Fibroblast of gingiva (primary cell): ENCODE data around the gene ZDHHC5.
"Not testable (repeated sequence)": the region's sequence is repeated elsewhere in the genome, so short reads cannot be mapped to it uniquely, and the experiment has no call there.

Source experiments
- DNase-seq: peaks from one replicate; pipeline ENCODE4 v3.0.0-alpha.2; 2011; ENCODE audit warnings: low read depth

Gene ZDHHC5

GRCh38 chr11:57644748-57645688 is 22.9 kb upstream of the ZDHHC5 start:
- peak; percentile 59 for DNase-seq

DNA sequence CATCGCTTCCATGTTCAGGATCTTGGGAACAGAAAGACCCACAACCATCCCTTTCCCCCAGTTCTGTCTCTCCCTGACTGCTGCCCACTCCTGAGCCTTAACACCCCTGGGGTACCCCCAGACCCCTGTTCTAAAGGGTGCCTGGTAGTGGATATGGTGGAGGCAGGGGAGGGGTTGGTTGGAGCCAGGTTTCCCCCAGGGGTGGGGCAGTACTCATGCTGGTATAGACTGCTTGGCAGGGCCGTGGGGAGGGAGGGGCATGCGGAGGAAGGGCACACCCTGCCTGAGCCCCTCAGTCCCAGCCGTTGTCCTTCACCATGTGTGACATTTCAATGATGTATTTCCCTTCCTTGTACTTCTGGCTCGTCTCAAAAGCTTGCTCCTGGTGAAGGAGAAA is 22.2 kb upstream of the ZDHHC5 start:
- no peak for DNase-seq

DNA sequence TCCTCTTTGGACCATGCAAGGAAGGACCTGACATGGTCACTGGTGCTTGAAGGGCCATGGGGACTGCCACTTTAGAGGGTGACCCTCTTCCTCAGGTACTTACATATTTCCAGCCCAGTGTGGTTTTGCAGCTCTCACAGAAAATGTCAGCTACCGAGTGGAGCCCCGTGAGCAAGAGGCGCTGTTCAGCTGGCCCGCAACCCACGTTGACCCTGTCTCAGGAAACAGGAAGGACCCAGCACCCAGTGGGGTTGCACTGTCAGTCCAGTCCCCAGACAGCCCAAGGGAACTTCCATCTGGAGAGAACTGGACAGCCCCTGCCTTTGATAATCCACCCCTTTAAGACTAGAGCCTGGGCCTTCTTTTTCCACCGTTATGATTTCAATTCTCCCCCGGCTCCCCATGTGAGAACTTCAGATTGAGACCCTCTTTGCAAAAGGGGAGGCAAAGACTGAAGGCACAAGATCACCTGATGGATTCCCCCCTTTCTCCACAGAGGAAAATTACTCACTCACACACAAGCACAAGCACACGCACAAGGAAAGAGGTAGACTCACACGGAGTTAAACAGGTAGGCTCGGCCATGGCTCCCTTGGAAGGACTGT is 21.6 kb upstream of the ZDHHC5 start:
- DNase-seq = no peak

- DNase-seq = no peak
These were observed 21.1 kb upstream of the ZDHHC5 start for GRCh38 chr11:57646799-57647303.

DNA sequence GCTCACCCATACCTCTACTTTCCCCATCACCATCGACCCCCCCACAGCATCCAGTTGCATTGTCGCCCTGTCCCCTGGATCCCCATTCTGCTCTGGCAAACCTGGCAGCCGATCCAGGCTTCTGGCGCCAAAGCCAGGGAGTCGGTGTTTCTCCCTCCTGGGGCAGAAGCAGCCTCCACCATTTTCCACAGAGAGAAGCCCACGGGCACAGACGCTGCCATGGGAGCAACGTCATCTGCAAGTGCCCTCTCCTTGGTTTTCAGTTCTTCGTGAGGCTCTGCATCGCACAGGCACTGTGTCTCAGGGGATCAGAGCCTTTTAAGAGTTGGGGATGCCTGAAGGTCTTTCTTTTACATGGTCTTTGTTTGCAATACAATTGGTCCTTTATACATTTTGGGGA is 20.5 kb upstream of the ZDHHC5 start:
- no peak for DNase-seq

- no peak for DNase-seq
These were observed 19.7 kb upstream of the ZDHHC5 start for GRCh38 chr11:57647960-57648800.

- DNase-seq = no peak
These were observed 18.8 kb upstream of the ZDHHC5 start for GRCh38 chr11:57648801-57649735.

DNA sequence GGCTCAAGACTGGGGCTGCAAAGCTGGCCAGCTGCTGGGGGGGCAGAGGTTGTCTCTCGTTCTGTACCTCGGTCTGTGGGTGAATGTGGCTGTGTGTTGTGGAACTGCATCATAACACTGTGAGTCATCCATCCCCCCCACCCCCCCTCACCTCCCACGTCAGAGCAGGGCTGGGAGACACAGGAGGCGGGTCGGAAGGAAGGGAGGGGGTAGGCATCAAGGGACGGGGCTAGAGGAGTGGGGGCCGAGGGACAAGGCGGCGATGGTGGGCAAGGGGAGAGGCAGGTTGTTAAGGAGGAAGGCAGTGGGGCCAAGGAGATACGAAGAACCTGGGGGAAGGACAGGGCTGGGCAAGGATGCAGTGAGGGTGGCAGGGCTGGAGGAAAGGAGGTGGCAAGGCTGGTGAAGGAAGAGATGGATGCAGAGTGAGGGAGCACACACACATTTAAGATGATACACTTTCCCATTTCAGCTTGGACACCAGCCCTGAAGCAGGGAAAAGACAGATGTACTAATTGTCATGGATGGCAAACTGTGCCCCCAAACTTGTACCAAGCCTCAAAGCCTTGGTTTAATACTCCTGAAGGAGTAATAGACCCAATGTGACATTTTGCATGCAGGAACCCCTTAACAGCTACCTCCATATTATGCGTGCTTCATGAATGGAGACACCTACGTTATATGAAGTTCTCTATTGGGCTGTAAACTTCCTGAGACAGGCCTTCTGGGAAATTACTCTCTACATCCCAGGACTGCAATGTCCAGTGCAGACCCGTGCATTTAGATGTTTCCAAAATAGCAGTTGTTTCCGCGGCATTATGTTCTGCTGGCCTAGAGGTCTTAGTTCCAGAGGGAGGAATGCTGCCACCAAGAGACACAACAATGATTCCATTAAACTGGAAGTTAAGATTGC is 17.8 kb upstream of the ZDHHC5 start, which contains the start of gene YPEL4:
TSS of gene YPEL4 (minus strand) at position 87 of the 913 bp plus-strand sequence. CDS start 2,805 bp downstream, outside the sequence.
- peak; percentile 73 for DNase-seq

DNA sequence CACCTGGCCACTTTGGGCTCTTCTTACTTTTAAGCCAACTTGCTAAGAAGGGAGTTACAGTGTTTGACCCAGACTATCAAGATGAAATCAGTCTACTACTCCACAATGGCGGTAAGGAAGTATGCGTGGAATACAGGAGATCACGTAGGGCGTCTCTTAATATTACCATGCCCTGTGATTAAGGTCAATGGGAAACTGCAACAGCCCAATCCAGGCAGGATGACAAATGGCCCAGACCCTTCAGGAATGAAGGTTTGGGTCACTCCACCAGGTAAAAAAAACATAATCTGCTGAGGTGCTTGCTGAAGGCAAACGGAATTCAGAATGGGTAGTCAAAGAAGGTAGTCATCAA is 17.2 kb upstream of the ZDHHC5 start:
- DNase-seq = no peak

- DNase-seq = no peak
These were observed 16.5 kb upstream of the ZDHHC5 start for GRCh38 chr11:57651408-57651807.

DNA sequence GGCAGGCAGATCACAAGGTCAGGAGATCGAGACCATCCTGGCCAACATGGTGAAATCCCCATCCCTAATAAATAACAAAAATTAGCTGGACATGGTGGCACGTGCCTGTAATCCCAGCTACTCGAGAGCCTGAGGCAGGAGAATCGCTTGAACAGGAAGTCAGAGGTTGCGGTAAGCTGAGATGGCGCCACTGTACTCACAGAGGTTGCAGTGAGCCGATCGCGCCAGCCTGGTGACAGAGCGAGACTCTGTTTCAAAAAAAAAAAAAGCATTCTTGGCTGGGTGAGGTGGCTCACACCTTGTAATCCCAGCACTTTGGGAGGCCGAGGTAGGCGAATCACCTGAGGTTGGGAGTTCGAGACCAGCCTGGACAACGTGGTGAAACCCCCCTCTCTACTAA is 15.7 kb upstream of the ZDHHC5 start:
- DNase-seq = not testable (repeated sequence)

DNA sequence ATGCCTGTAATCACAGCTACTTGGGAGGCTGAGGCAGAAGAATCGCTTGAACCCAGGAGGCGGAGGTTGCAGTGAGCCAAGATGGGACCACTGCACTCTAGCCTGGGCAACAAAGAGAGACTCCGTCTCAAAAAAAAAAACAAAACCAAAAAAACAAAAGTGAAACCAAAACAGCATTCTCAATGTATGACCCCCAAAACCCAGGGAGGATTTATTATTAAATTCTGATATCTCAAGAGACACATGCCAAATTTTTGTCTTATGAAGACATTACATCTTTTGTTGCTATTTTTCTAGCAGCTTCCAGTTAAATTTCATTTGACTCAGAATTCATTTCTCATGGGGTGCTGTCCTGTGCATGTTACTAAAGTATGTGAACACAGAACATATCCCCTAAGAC is 15.3 kb upstream of the ZDHHC5 start:
- DNase-seq = no peak

GRCh38 chr11:57653163-57653562 is 14.8 kb upstream of the ZDHHC5 start:
- no peak for DNase-seq

DNA sequence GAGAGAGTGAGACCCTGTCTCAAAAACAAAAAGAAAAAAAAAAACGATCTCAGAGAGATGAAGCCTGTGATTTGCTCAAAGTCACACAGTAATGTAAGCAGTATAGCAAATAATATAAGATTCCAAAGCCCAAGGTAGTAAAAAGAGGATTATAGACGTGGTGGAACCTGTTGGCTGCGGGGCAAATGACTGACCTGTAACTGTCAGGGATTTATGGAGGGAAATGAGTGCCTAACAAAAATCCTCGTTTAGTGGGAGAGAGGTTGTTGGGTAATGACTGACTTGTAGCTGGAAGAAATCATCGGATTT is 11.1 kb upstream of the ZDHHC5 start:
- no peak for DNase-seq

DNA sequence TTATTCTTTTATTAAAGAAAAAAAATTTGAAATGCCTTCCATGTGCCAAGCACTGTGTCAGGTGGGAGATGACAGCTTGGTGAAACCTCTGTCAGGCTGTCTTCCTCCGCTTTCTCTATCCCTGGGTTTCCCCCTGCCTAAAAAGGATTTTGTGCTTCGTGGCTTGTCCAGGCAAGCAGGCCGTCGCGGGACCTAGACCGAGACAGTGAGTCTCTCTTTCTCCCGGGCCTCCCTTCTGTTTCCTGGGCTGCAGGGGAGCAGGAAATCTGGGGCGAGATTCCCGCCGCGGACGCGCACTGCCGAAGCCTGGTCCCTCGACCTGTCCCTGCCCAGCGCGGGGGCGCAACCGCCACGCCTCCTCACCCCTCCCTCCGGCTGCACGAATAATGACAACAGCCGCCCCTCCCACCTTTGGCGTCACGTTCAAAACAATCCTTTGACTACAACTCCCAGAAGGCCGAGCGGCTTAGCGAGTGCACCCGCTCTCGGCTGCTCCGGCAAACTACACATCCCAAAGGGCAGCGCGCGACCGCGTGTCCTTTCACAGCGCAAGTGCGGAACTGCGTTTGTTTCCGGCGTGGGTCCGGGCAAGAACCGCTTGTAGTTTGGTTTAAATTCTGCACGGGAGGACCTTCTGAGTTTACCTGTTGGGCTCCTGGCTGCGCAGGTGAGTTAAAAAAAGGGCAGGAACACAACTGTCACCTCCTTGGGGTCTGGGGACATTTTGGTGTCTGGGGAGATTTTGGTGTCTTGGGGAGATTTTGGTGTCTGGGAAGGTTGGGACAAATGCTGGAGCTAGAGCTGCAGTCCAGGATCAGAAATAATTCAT is 10.5 kb upstream of the ZDHHC5 start, which contains the start of gene CLP1:
TSS of gene CLP1 (plus strand) at position 569 of the 829 bp plus-strand sequence. CDS start 1,715 bp downstream, outside the sequence.
- peak; percentile 97 for DNase-seq

- no peak for DNase-seq
These were observed 9.9 kb upstream of the ZDHHC5 start for GRCh38 chr11:57658023-57658361.

DNA sequence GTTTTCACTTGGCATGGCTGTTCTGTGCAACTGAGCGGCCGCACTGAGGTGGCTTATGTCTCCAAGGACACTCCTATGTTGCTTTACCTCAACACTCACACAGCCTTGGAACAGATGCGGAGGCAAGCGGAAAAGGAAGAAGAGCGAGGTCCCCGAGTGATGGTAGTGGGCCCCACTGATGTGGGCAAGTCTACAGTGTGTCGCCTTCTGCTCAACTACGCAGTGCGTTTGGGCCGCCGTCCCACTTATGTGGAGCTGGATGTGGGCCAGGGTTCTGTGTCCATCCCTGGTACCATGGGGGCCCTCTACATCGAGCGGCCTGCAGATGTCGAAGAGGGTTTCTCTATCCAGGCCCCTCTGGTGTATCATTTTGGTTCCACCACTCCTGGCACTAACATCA is 8.2 kb upstream of the ZDHHC5 start:
- DNase-seq = no peak

DNA sequence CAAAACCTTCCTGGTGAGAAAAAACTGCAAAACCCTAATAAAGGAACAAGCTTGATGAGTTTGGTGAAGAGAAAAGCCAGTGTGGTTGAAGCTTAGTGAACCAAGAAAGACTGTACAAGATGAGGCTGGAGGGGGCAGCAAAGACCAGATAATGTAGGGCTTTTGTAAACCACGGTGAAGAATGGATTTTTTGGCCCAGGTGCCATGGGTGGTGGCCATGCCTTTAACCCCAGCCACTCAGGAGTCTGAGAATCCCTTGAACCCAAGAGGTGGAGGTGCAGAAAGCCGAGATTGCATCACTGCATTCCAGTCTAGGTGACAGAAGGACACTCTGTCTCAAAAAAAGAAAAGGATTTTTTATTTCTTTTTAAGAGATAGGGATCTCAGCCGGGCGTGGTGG is 5.0 kb upstream of the ZDHHC5 start:
- no peak for DNase-seq

- no peak for DNase-seq
These were observed 3.9 kb upstream of the ZDHHC5 start for GRCh38 chr11:57663975-57664374.
